Fibroblast of lung (primary cell): ENCODE measurements around the gene CDKN2B-AS1. TPM values are rescaled to one million over a fixed set of nuclear protein-coding genes. Genes with fewer than 3 reads are reported as not detected.

Experiments
- DNase-seq, 2 donors: peaks; one replicate each; pipeline versions ENCODE4 v3.0.0 to v3.0.0-alpha.2; 2010; ENCODE audit warnings: low read depth in 2 of 2
- H2AFZ ChIP-seq: 2 replicates; pipeline ENCODE4 v1.5.1; 2012; ENCODE audit warnings: low read length, control low read depth, inconsistent platforms
- H3K27ac ChIP-seq: 2 replicates; pipeline ENCODE4 v1.5.1; 2011; ENCODE audit warnings: low read length, control low read depth; ENCODE audit not compliant: insufficient read depth
- H3K27me3 ChIP-seq: 2 replicates; pipeline ENCODE4 v1.5.1; 2011; ENCODE audit warnings: mild to moderate bottlenecking, low read length; ENCODE audit not compliant: control insufficient read depth, insufficient read depth
- H3K36me3 ChIP-seq: 2 replicates; pipeline ENCODE4 v1.5.1; 2011; ENCODE audit warnings: low read length; ENCODE audit not compliant: control insufficient read depth, insufficient read depth
- H3K4me1 ChIP-seq: 2 replicates; pipeline ENCODE4 v1.5.1; 2011; ENCODE audit warnings: low read length; ENCODE audit not compliant: control insufficient read depth, insufficient read depth; ENCODE audit errors: extremely low read depth
- H3K4me2 ChIP-seq: 2 replicates; pipeline ENCODE4 v1.5.1; 2011; ENCODE audit warnings: low read length, control low read depth; ENCODE audit not compliant: insufficient read depth; ENCODE audit errors: extremely low read depth
- H3K4me3 ChIP-seq, 4 experiments: fragments of 200-600 bp in 1 of 4; sonication (generic) in 1 of 4; replicated peaks in 1 of 4; 2 replicates each; pipeline ENCODE4 v1.5.1; 2011 to 2016; ENCODE audit warnings: low read length in 4 of 4, low read depth in 3 of 4, mild to moderate bottlenecking in 3 of 4, control low read depth in 2 of 4, inconsistent platforms in 1 of 4, mixed read lengths in 1 of 4; ENCODE audit not compliant: insufficient read depth in 1 of 4; ENCODE audit errors: control extremely low read depth in 1 of 4
- H3K79me2 ChIP-seq: 2 replicates; pipeline ENCODE4 v1.5.1; 2012; ENCODE audit warnings: mild to moderate bottlenecking, low read length, inconsistent platforms; ENCODE audit not compliant: control insufficient read depth, insufficient read depth
- H3K9ac ChIP-seq: 2 replicates; pipeline ENCODE4 v1.5.1; 2011; ENCODE audit warnings: mild to moderate bottlenecking, low read length, control low read depth; ENCODE audit not compliant: insufficient read depth
- H3K9me3 ChIP-seq: 2 replicates; pipeline ENCODE4 v1.5.1; 2012; ENCODE audit warnings: low read depth, low read length; ENCODE audit not compliant: control insufficient read depth, insufficient read depth
- H4K20me1 ChIP-seq: 2 replicates; pipeline ENCODE4 v1.5.1; 2011; ENCODE audit warnings: low read length; ENCODE audit not compliant: control insufficient read depth, insufficient read depth; ENCODE audit errors: extremely low read depth
- CTCF ChIP-seq, 2 donors: IDR thresholded peaks in 1 of 2; conservative IDR thresholded peaks in 1 of 2; 1 replicate in 1 of 2; 2 replicates in 1 of 2; pipeline ENCODE4 v1.5.1; 2011 to 2012; ENCODE audit warnings: low read length in 2 of 2, control low read depth in 1 of 2, inconsistent platforms in 1 of 2, low read depth in 1 of 2, mild to moderate bottlenecking in 1 of 2
- EZH2 ChIP-seq: IDR thresholded peaks from 2 replicates; pipeline ENCODE4 v1.5.1; 2012; ENCODE audit warnings: low read length, control low read depth, mild to moderate bottlenecking; ENCODE audit errors: missing control alignments
- polyA plus RNA-seq, 2 donors: library from polyadenylated mRNA; depleted of rRNA in 1 of 2; stranded (reverse) in 1 of 2; unstranded in 1 of 2; fragments of >200 nt; gene quantifications; 2 replicates each; pipeline ENCODE4 v1.2.1, GENCODE V29; 2011 to 2012; ENCODE audit warnings: missing spikeins in 1 of 2
- total RNA-seq: library from RNA; depleted of rRNA; stranded (reverse); fragments of >200 nt; gene quantifications from 2 replicates; pipeline ENCODE4 v1.2.1, GENCODE V29; 2014

The CDKN2B-AS1 gene
- total and polyA plus RNA-seq, 2 donors (not counting 1 experiment from before 2014, with no cell fraction given) = 1.1 to 7.6 TPM

- Histone ChIP-seq H3K9ac (no peak overlapping the region), H3K27ac (peak overlapping the region; percentile 37), H3K4me3 (no peak overlapping the region)
These were observed 116.8 kb downstream of the CDKN2B-AS1 start for GRCh38 chr9:22111176-22111953.

GRCh38 chr9:22111954-22112247 lies 117.3 kb downstream of the CDKN2B-AS1 start:
- peak; percentile 76 to 95 for DNase-seq
- TF ChIP-seq CTCF (conservative IDR thresholded peaks at IDR 0.05 in 1 of 2, IDR thresholded peaks at IDR 0.05 in 1 of 2; ENCODE audit: low read depth in 1 of 2, low read length in 2 of 2) (no peak), EZH2 (no peak)
- Histone ChIP-seq H2AFZ (no peak overlapping the region), H3K9me3 (no peaks in the 10 kb centered on the region), H3K27ac (peak overlapping the region; percentile 37), H3K9ac (no peak overlapping the region), H3K4me1 (peaks cover 21% of the 10 kb centered on the region), H3K4me2 (peak overlapping the region; percentile 38), H3K27me3 (no peaks in the 10 kb centered on the region), H4K20me1 (no peaks in the 10 kb centered on the region), H3K36me3 (no peaks in the 10 kb centered on the region), H3K4me3 (no peak overlapping the region), H3K79me2 (no peaks in the 10 kb centered on the region)

More at GRCh38 chr9:22111176-22111953, 116.8 kb downstream of the CDKN2B-AS1 start:
- Histone ChIP-seq H2AFZ (no peak overlapping the region), H3K27me3 (no peaks in the 10 kb centered on the region), H3K9me3 (no peaks in the 10 kb centered on the region), H3K4me2 (peak overlapping the region; percentile 4), H3K4me1 (peaks cover 16% of the 10 kb centered on the region), H3K79me2 (no peaks in the 10 kb centered on the region), H3K36me3 (no peaks in the 10 kb centered on the region), H4K20me1 (no peaks in the 10 kb centered on the region)
- no peak for TF ChIP-seq EZH2
- no peak for TF ChIP-seq CTCF (conservative IDR thresholded peaks at IDR 0.05 in 1 of 2, IDR thresholded peaks at IDR 0.05 in 1 of 2; ENCODE audit: low read depth in 1 of 2, low read length in 2 of 2)
- DNase-seq = peak in 1 of 2 donors; percentile 76

GRCh38 chr9:22112870-22113821 lies 118.6 kb downstream of the CDKN2B-AS1 start:
- Histone ChIP-seq H2AFZ (no peak overlapping the region), H3K4me3 (no peak overlapping the region), H3K36me3 (no peaks in the 10 kb centered on the region), H3K79me2 (no peaks in the 10 kb centered on the region), H3K4me2 (no peak overlapping the region), H3K9me3 (no peaks in the 10 kb centered on the region), H4K20me1 (no peaks in the 10 kb centered on the region), H3K27me3 (no peaks in the 10 kb centered on the region), H3K27ac (no peak overlapping the region), H3K4me1 (peaks cover 29% of the 10 kb centered on the region), H3K9ac (no peak overlapping the region)
- DNase-seq = no peak
- TF ChIP-seq EZH2 (no peak), CTCF (conservative IDR thresholded peaks at IDR 0.05 in 1 of 2, IDR thresholded peaks at IDR 0.05 in 1 of 2; ENCODE audit: low read depth in 1 of 2, low read length in 2 of 2) (no peak)
